Measurements from ENCODE around the gene BFSP2.
"Not testable (repeated sequence)": the region's sequence is repeated elsewhere in the genome, so short reads cannot be mapped to it uniquely, and the experiment has no call there.

Gene BFSP2

DNA sequence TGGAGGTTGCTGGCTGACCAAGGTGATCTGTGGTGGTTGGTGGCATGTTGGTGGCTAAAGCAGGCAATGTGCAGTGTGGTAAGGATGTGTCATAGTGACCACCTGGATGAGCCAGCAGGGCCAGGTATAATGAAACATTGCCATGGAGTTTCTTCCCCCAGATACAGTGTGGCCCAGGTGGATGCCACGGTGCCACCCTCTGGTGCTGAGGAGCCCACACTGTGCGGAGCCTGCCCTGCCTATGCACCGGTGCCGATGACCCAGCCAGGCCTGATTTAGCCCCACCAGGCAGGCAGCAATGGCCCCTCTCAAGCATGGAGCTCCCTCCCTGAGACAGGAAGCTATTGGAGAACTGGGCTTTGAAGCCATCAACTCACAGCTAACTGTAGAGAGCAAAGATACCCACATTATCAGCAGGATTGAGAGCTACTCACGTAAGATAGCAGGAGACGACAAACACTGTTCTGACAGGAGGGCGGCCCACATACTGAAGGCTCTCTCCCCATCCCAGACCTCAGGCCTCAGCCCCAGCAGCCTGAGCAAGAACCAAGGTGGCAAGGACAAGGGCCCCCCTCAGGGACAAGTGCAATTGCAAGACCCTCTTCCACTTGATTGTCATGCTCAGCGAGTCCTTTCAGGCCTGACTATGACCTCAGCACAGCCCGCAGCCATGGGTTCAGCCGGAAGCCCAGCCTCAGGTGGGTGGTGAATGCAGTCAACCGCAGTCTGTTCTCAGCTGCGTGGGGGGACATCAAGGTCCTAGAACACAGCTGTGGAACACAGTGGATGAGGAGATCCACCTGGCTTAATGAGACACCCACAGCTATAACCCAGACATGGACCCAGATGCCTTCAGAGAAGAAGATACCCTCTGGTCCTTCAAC lies 90.9 kb downstream of the BFSP2 start:
- no peak for TF ChIP-seq ZFX (IDR thresholded peaks at IDR 0.05)
- TF ChIP-seq, protein P1, sequence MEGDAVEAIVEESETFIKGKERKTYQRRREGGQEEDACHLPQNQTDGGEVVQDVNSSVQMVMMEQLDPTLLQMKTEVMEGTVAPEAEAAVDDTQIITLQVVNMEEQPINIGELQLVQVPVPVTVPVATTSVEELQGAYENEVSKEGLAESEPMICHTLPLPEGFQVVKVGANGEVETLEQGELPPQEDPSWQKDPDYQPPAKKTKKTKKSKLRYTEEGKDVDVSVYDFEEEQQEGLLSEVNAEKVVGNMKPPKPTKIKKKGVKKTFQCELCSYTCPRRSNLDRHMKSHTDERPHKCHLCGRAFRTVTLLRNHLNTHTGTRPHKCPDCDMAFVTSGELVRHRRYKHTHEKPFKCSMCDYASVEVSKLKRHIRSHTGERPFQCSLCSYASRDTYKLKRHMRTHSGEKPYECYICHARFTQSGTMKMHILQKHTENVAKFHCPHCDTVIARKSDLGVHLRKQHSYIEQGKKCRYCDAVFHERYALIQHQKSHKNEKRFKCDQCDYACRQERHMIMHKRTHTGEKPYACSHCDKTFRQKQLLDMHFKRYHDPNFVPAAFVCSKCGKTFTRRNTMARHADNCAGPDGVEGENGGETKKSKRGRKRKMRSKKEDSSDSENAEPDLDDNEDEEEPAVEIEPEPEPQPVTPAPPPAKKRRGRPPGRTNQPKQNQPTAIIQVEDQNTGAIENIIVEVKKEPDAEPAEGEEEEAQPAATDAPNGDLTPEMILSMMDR (conservative IDR thresholded peaks at IDR 0.05), result no peak
- no peak overlapping the region for H3K27ac ChIP-seq

GRCh38 chr3:133491481-133492059 lies 91.7 kb downstream of the BFSP2 start:
- no peak overlapping the region for H3K27ac ChIP-seq

GRCh38 chr3:133492159-133492741 lies 92.4 kb downstream of the BFSP2 start:
- TF ChIP-seq ZFX (IDR thresholded peaks at IDR 0.05), result no peak
- TF ChIP-seq, protein P1 (conservative IDR thresholded peaks at IDR 0.05), result no peak
- H3K27ac ChIP-seq, result no peak overlapping the region

More at GRCh38 chr3:133491481-133492059, 91.7 kb downstream of the BFSP2 start:
- TF ChIP-seq, protein P1 (conservative IDR thresholded peaks at IDR 0.05), result no peak
- no peak for TF ChIP-seq ZFX (IDR thresholded peaks at IDR 0.05)

DNA sequence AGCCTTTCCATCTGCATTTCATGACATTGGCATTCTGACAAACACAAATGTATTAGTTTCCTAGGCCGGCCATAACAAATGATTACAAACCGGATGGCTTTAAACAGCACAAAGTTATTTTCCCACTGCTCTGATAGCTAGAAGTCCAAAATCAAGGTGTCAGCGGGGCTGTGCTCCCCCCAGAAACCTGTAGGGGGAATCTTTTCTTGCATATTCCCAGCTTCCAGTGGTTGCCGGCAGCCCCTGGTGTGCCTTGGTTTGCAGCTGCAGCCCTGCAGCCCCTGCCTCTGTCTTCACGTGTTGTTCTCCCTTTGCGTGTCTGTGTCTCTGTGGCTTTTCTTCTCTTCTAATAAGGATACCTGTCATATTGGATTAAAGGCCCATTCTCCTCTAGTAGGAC lies 94.6 kb downstream of the BFSP2 start:
- TF ChIP-seq, protein P1 (conservative IDR thresholded peaks at IDR 0.05), result no peak; the same call in 1 of the 2 replicates
- no peak overlapping the region for H3K27ac ChIP-seq

- H3K27ac ChIP-seq, result not testable (repeated sequence)
Observed at GRCh38 chr3:133502542-133502941, 102.7 kb downstream of the BFSP2 start.

DNA sequence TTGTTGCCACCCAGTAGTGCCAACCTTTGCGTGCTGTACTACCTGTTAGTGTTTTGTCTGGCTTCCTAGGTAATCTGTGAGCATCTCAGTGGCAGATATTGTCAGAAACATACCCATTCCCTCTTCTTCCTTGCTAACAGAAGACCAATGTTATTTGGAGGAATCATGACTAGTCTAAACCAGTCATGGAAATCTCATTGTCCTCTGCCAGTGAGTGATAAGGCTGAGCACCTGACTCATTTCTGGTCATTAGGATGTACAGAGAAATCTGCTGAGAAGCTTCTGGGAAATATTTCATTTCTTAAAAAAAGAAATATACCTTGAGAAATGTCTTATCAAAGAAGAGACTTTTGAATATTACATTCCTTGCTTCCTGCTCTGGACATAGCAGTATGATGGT lies 103.6 kb downstream of the BFSP2 start:
- H3K27ac ChIP-seq, result no peak overlapping the region
- TF ChIP-seq, protein P1 (conservative IDR thresholded peaks at IDR 0.05), result no peak
- TF ChIP-seq ZFX (IDR thresholded peaks at IDR 0.05), result no peak

GRCh38 chr3:133504736-133505135 lies 104.9 kb downstream of the BFSP2 start:
- TF ChIP-seq, protein P1 (conservative IDR thresholded peaks at IDR 0.05), result no peak
- TF ChIP-seq ZFX (IDR thresholded peaks at IDR 0.05), result no peak
- no peak overlapping the region for H3K27ac ChIP-seq
